Kidney (tissue), 14 donors: Measurements from ENCODE around the gene PTPRM. TPM values are rescaled to one million over a fixed set of nuclear protein-coding genes. Genes with fewer than 3 reads are reported as not detected.

ENCODE experiments used
- DNase-seq, 5 donors: peaks; one replicate each; pipeline ENCODE4 v3.0.0-alpha.2; 2013 to 2020
- FAIRE-seq: peaks from 2 replicates; lab custom pipeline; 2012; peaks lifted over from hg19 to GRCh38; lab: Jason Lieb, UNC
- H3K27ac ChIP-seq, 2 donors: one replicate each; pipeline ENCODE4 v1.7.0; 2013; ENCODE audit warnings: low read depth in 2 of 2, low read length in 2 of 2, inconsistent platforms in 1 of 2
- H3K27me3 ChIP-seq: one replicate; pipeline ENCODE4 v1.7.1; 2013; ENCODE audit warnings: low read length, inconsistent platforms; ENCODE audit not compliant: control insufficient read depth, insufficient read depth
- H3K36me3 ChIP-seq, 3 donors: one replicate each; pipeline versions ENCODE4 v1.7.0 to v1.7.1; 2013; ENCODE audit warnings: low read length in 3 of 3, control low read depth in 1 of 3, inconsistent platforms in 1 of 3; ENCODE audit not compliant: insufficient read depth in 3 of 3, control insufficient read depth in 2 of 3
- H3K4me1 ChIP-seq, 3 donors: one replicate each; pipeline versions ENCODE4 v1.7.0 to v1.7.1; 2013; ENCODE audit warnings: low read length in 3 of 3, inconsistent platforms in 1 of 3, low read depth in 1 of 3; ENCODE audit not compliant: control insufficient read depth in 2 of 3, insufficient read depth in 2 of 3
- H3K4me3 ChIP-seq, 3 donors: one replicate each; pipeline versions ENCODE4 v1.7.0 to v1.8.1; 2013; ENCODE audit warnings: low read length in 3 of 3, control low read depth in 1 of 3, inconsistent platforms in 1 of 3
- H3K9ac ChIP-seq, 3 donors: one replicate each; pipeline versions ENCODE4 v1.7.0 to v1.7.1; 2013; ENCODE audit warnings: low read length in 3 of 3, control low read depth in 1 of 3, inconsistent platforms in 1 of 3
- H3K9me3 ChIP-seq, 3 donors: one replicate each; pipeline versions ENCODE4 v1.7.0 to v1.7.1; 2013; ENCODE audit warnings: low read length in 3 of 3, control low read depth in 1 of 3, inconsistent platforms in 1 of 3; ENCODE audit not compliant: control insufficient read depth in 2 of 3, insufficient read depth in 1 of 3
- CTCF ChIP-seq: IDR thresholded peaks from 3 replicates; pipeline ENCODE4 v1.5.1; 2012; ENCODE audit warnings: mild to moderate bottlenecking, moderate library complexity, borderline replicate concordance; ENCODE audit not compliant: insufficient read depth; ENCODE audit errors: extremely low read depth
- intact Hi-C: fragments of 100-400 bp; cut with DNase I; formaldehyde crosslinking; loops from one replicate; pipeline ENCODE4 v1.11.1; 2022
- polyA plus RNA-seq: library from polyadenylated mRNA; stranded (reverse); fragments of 350-450 nt; fragmentation: Illumina TruSeq; extraction: RNeasy Lipid Tissue Mini Kit (QIAGEN cat#74804); gene quantifications from one replicate; pipeline ENCODE4 v1.2.3, GENCODE V29; 2014; ENCODE audit warnings: low read depth, low replicate concordance; ENCODE audit not compliant: insufficient read depth
- total RNA-seq: library from RNA; stranded (reverse); fragmentation: NEBNext Ultra II Directional; extraction: Animal tissue kit (Norgen Biotek cat#: 25700); gene quantifications from one replicate; pipeline ENCODE4 v1.2.1, GENCODE V29; 2021
- donor health status: control.
- donor health status: control.
- donor health status: control.
- donor health status: control.
- donor health status: control.
- donor health status: DM: yes; HTN: yes; CAD: no.
- donor health status: Normal renal cell carcinoma (clear cell type).

The PTPRM gene
- total and polyA plus RNA-seq, 2 donors from 2014 or later = 52.4 to 98.9 TPM

DNA sequence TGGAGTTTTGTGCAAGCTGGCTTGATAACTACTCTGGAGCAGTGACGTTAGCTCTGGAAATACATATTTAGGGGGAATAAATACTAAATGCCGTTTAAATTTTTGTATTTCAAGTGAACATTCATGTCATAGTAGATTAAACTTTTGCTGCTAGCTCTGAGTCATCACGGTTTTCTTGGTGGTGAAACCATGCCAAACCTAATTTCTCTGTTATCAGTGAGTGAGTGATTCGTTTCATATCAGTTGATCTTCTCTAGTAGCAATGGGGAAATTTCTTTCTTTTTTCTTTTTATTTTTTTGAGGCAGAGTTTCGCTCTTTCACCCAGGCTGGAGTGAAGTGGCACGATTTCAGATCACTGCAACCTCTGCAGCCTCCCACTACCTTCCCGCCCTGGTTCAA, 211.1 kb downstream of the PTPRM start:
- FAIRE-seq = no peak
- no peaks in the 10 kb centered on the region for H3K4me1 ChIP-seq
- H3K27me3 ChIP-seq = no peaks in the 10 kb centered on the region
- intact Hi-C loops = no loop called here
- H3K4me3 ChIP-seq = no peak overlapping the region
- no peak for DNase-seq
- H3K27ac ChIP-seq = no peak overlapping the region
- no peaks in the 10 kb centered on the region for H3K36me3 ChIP-seq
- no peaks in the 10 kb centered on the region for H3K9me3 ChIP-seq
- no peak for TF ChIP-seq CTCF
- H3K9ac ChIP-seq = no peak overlapping the region

GRCh38 chr18:7779211-7779610, 212.1 kb downstream of the PTPRM start:
- intact Hi-C loops = no loop called here

DNA sequence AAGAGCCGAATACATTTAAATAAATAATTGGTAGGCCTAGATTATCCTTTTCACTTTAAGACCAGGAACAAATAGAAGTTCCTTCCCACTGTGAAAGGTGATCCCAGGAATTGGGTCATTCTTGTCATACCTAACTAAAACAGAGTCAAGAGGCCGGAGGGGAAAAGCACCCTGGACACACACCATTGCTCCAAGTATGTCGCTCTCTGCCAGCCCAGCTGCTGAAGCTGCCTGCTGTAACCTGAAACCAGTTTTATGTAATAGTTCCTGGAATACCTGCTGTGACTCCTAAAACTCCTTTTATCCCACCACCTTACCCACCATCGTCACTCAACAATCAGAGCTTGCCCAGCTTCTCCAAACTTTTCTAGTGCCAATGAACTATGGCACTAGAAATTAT, 217.1 kb downstream of the PTPRM start:
- no peak overlapping the region for H3K4me3 ChIP-seq
- no peak overlapping the region for H3K9ac ChIP-seq
- H3K27ac ChIP-seq = peak overlapping the region in 1 of 2 donors; percentile 20
- H3K27me3 ChIP-seq = no peaks in the 10 kb centered on the region
- intact Hi-C loops = no loop called here
- FAIRE-seq = no peak
- H3K4me1 ChIP-seq = no peaks in the 10 kb centered on the region
- TF ChIP-seq CTCF = no peak
- H3K9me3 ChIP-seq = no peaks in the 10 kb centered on the region
- peak; percentile 55 to 80 (median 67) for DNase-seq
- H3K36me3 ChIP-seq = no peaks in the 10 kb centered on the region

More at GRCh38 chr18:7779211-7779610, 212.1 kb downstream of the PTPRM start:
- H3K9me3 ChIP-seq = no peaks in the 10 kb centered on the region
- DNase-seq (no peak), FAIRE-seq (no peak)
- no peak overlapping the region for H3K4me3 ChIP-seq
- no peaks in the 10 kb centered on the region for H3K27me3 ChIP-seq
- H3K36me3 ChIP-seq = no peaks in the 10 kb centered on the region
- no peak overlapping the region for H3K9ac ChIP-seq
- TF ChIP-seq CTCF = no peak
- H3K4me1 ChIP-seq = no peaks in the 10 kb centered on the region
- no peak overlapping the region for H3K27ac ChIP-seq

DNA sequence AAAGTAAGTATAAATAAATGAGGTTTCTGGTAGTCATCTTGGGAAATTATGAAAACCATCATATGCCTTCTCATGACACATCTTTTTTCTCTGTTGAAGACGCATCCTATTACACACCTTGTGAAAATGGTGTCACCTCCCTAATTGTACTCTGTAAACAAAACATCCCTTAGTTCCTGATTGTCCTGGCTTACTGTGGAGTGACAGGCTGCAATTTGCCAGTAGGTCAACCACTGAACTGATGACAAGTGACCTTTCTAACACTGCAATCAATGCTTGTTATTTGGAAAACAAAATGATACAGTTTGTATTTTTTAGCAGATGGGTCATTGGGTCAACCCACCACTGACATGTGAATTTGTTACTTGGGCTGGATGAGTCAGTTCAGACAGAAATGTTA, 219.5 kb downstream of the PTPRM start:
- no peak overlapping the region for H3K27ac ChIP-seq
- no peak for FAIRE-seq
- no peak for TF ChIP-seq CTCF
- no peaks in the 10 kb centered on the region for H3K9me3 ChIP-seq
- H3K4me3 ChIP-seq = no peak overlapping the region
- H3K4me1 ChIP-seq = peaks cover 0 to 9% (median 3%) of the 10 kb centered on the region in 3 donors
- intact Hi-C loops = no loop called here
- no peaks in the 10 kb centered on the region for H3K27me3 ChIP-seq
- no peak for DNase-seq
- H3K9ac ChIP-seq = no peak overlapping the region
- no peaks in the 10 kb centered on the region for H3K36me3 ChIP-seq
